Esophagus muscularis mucosa (tissue), 3 donors: Measurements from ENCODE around the gene RAPGEF1.

Source experiments
- EP300 ChIP-seq: sonication (generic); formaldehyde crosslinking; IDR thresholded peaks from one replicate; pipeline ENCODE4 v1.6.1; 2017; ENCODE audit warnings: antibody characterized with exemption
- POLR2AphosphoS5 ChIP-seq, 2 donors: sonication (generic); formaldehyde crosslinking; IDR thresholded peaks; one replicate each; pipeline ENCODE4 v1.6.1; 2017; ENCODE audit warnings: antibody characterized with exemption in 2 of 2

DNA sequence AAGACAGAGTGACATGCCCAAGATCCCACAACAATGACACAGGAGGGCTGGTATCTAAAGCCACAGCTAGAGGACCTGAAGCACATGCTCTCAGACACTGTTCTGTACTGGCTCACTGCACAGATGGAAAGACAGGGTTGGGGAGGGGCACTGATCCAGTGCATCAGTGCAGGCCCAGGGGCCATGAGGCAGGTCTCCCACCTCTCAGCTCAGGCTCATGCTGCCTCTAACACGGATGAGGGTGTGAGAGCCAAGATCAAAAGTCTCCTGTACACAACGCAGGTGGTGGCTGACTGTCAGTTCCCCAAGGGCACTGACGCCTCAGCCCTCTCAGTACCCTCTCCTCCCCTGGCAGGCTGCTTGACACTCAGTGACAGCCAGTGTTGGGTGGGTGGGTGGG is 10.9 kb downstream of the RAPGEF1 start:
- TF ChIP-seq EP300: no peak
- TF ChIP-seq POLR2AphosphoS5 (IDR thresholded peaks at IDR 0.05): no peak
